ENCODE data around the gene ALDH3B1.

GRCh38 chr11:68067991-68068390, 57.9 kb downstream of the ALDH3B1 start:
- no peak for TF ChIP-seq EZH2 (IDR thresholded peaks at IDR 0.05; ENCODE audit: insufficient read depth, low read length)
- TF ChIP-seq CTCF (IDR thresholded peaks at IDR 0.05; ENCODE audit: insufficient read depth, low read depth, low read length): no peak
